Measurements from ENCODE around the gene ADGRL3. TPM values are rescaled to one million over a fixed set of nuclear protein-coding genes. Genes with fewer than 3 reads are reported as not detected.

ADGRL3 gene
- polyA plus RNA-seq, 2 donors: 0.12 to 0.20 TPM

DNA sequence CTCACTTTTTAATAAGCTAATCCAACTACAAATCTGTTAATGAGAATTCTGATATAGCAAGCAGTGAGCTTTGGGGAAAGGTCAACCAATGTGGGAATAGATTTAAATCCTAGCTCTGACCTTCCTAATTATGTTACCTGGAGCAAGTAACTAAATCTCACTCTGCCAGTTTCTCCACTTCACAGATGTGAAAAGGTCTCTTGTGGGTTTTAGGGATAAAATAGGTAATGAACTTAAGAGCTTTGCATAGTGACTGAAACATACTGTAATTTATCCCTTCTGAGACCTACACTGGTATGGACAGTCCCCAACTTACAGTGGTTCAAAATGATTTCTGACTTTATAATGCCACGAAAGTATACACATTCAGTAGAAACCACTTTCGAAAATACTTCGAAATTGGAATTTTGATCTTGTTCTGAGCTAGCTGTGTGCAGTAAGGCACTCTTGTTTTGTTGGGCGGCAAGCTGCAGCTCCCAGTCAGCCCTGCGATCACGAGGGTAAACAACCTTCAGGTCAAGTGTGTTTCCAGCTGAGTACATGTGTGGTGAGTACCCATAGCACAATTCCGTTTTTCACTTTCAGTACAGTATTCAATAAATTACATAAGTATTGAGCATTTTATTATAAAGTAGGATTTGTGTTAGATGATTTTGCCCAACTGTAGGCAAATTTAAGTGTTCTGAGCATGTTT lies 93.7 kb downstream of the ADGRL3 start:
- WGBS, 2 donors: 76 to 91% methylated on average over 7 of the region's 7 CpGs
- H3K4me1 ChIP-seq (ENCODE audit: control insufficient read depth in 2 of 2, insufficient read depth in 2 of 2, low read length in 1 of 2): peaks cover 0 to 2% of the 10 kb centered on the region in 2 donors
- H3K27ac ChIP-seq (ENCODE audit: low read depth in 2 of 2, low read length in 1 of 2): no peak overlapping the region
- no peaks in the 10 kb centered on the region for H3K36me3 ChIP-seq (ENCODE audit: control insufficient read depth in 2 of 2, insufficient read depth in 2 of 2, low read length in 1 of 2)
- H3K9me3 ChIP-seq (ENCODE audit: control insufficient read depth in 2 of 2, insufficient read depth in 1 of 2, low read depth in 1 of 2, low read length in 1 of 2): no peaks in the 10 kb centered on the region
- no peaks in the 10 kb centered on the region for H3K27me3 ChIP-seq (ENCODE audit: control insufficient read depth in 1 of 2, insufficient read depth in 2 of 2, low read length in 2 of 2)
- H3K4me3 ChIP-seq (ENCODE audit: low read depth in 1 of 2, low read length in 2 of 2): no peak overlapping the region

DNA sequence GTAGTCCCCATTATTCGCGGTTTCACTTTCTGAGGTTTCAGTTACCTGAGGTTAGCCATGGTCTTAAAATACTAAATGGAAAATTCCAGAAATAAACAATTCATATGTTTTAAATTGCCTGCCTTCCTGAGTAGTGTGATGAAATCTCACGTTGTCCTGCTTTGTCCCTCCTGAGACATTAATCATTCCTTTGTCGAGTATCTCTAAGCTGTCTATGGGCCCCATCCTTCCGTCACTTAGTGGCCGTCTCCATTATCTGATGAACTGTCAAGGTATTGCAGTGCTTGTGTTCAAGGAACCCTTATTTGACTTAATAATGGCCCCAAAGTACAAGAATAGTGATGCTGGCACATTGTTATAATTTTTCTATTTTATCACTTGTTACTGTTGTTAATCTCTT lies 94.8 kb downstream of the ADGRL3 start:
- Histone ChIP-seq H3K27me3 (ENCODE audit: control insufficient read depth in 1 of 2, insufficient read depth in 2 of 2, low read length in 2 of 2) (no peaks in the 10 kb centered on the region), H3K9me3 (ENCODE audit: control insufficient read depth in 2 of 2, insufficient read depth in 1 of 2, low read depth in 1 of 2, low read length in 1 of 2) (no peaks in the 10 kb centered on the region), H3K4me1 (ENCODE audit: control insufficient read depth in 2 of 2, insufficient read depth in 2 of 2, low read length in 1 of 2) (peaks cover 0 to 2% of the 10 kb centered on the region in 2 donors), H3K4me3 (ENCODE audit: low read depth in 1 of 2, low read length in 2 of 2) (no peak overlapping the region), H3K27ac (ENCODE audit: low read depth in 2 of 2, low read length in 1 of 2) (no peak overlapping the region), H3K36me3 (ENCODE audit: control insufficient read depth in 2 of 2, insufficient read depth in 2 of 2, low read length in 1 of 2) (no peaks in the 10 kb centered on the region)
- WGBS, 2 donors: 83 to 90% methylated on average over 6 of the region's 6 CpGs

DNA sequence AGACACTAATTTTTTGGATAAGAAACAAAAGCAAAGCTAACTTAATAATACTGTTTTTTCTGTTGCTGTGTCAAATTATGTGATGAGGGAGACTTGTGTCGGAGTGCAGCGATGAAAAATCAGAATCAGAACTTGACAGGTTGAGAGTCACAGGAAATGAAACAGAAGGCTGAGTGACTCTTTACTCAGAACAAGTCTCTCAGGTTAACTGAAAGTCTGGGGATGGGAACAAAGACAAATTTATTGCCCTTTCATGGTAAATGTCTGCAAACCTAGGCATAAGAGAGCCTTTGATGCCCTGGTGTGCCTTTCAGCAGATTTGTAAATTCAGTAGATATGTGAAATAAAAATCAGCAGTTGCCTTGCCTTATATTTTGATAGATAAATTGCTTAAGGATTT lies 96.0 kb downstream of the ADGRL3 start:
- no peak overlapping the region for H3K27ac ChIP-seq (ENCODE audit: low read depth in 2 of 2, low read length in 1 of 2)
- WGBS, 2 donors: 71 to 92% methylated on average over 2 of the region's 2 CpGs
- H3K27me3 ChIP-seq (ENCODE audit: control insufficient read depth in 1 of 2, insufficient read depth in 2 of 2, low read length in 2 of 2): no peaks in the 10 kb centered on the region

DNA sequence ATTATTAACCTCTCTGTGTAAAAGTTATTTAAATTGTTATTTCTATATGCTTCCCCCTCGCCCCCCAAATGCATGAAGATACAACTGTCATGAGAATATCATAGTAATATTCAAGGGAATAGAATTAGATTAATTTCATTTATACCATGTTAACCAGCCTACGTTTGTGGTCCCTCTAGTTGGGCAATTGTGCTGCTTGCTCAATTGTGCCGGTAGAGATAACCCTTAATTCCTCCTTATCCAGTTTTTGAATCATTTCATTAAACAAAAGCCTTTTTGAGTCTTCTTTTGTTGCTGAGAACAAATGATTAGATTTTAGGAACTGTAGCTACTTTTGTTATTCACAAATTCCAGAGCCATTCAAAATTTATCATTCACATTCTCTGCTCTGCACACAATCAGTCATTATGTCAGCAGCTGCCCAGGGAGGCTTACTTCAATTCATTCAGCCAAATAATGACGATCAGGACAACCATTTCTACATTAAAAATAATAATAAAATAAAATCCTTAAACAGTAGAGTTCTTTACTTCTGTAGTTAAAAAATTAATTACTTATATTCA lies 98.1 kb downstream of the ADGRL3 start:
- Histone ChIP-seq H3K4me3 (ENCODE audit: low read depth in 1 of 2, low read length in 2 of 2) (no peak overlapping the region), H3K4me1 (ENCODE audit: control insufficient read depth in 2 of 2, insufficient read depth in 2 of 2, low read length in 1 of 2) (peaks cover 0 to 2% of the 10 kb centered on the region in 2 donors), H3K27ac (ENCODE audit: low read depth in 2 of 2, low read length in 1 of 2) (no peak overlapping the region), H3K27me3 (ENCODE audit: control insufficient read depth in 1 of 2, insufficient read depth in 2 of 2, low read length in 2 of 2) (no peaks in the 10 kb centered on the region), H3K36me3 (ENCODE audit: control insufficient read depth in 2 of 2, insufficient read depth in 2 of 2, low read length in 1 of 2) (no peaks in the 10 kb centered on the region), H3K9me3 (ENCODE audit: control insufficient read depth in 2 of 2, insufficient read depth in 1 of 2, low read depth in 1 of 2, low read length in 1 of 2) (no peaks in the 10 kb centered on the region)
- WGBS, 2 donors: 51 to 62% methylated on average over 4 of the region's 4 CpGs

More for the DNA sequence above, 96.0 kb downstream of the ADGRL3 start:
- H3K36me3 ChIP-seq (ENCODE audit: control insufficient read depth in 2 of 2, insufficient read depth in 2 of 2, low read length in 1 of 2): no peaks in the 10 kb centered on the region
- no peak overlapping the region for H3K4me3 ChIP-seq (ENCODE audit: low read depth in 1 of 2, low read length in 2 of 2)
- no peaks in the 10 kb centered on the region for H3K9me3 ChIP-seq (ENCODE audit: control insufficient read depth in 2 of 2, insufficient read depth in 1 of 2, low read depth in 1 of 2, low read length in 1 of 2)
- peaks cover 0 to 2% of the 10 kb centered on the region in 2 donors for H3K4me1 ChIP-seq (ENCODE audit: control insufficient read depth in 2 of 2, insufficient read depth in 2 of 2, low read length in 1 of 2)

DNA sequence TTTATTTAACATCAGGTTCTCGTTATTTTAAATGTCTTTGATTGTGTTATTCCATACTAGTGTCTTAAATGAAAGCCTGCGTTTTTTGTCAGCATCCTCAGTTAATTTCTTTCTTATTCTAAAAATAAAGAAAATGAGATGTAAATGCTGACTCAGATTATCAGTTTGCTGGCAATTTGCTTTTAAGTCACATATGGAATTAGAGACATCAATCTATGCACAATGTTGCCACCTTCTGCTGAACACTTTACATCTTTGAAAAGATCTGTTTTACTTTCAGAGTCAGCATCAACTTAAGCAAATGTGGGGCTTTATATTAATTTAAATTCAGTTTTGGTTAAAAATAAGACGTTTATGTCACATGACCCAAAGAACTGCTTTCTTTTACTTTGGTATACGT lies 99.2 kb downstream of the ADGRL3 start:
- Histone ChIP-seq H3K4me1 (ENCODE audit: control insufficient read depth in 2 of 2, insufficient read depth in 2 of 2, low read length in 1 of 2) (no peaks in the 10 kb centered on the region), H3K27me3 (ENCODE audit: control insufficient read depth in 1 of 2, insufficient read depth in 2 of 2, low read length in 2 of 2) (no peaks in the 10 kb centered on the region), H3K9me3 (ENCODE audit: control insufficient read depth in 2 of 2, insufficient read depth in 1 of 2, low read depth in 1 of 2, low read length in 1 of 2) (no peaks in the 10 kb centered on the region), H3K27ac (ENCODE audit: low read depth in 2 of 2, low read length in 1 of 2) (no peak overlapping the region), H3K4me3 (ENCODE audit: low read depth in 1 of 2, low read length in 2 of 2) (no peak overlapping the region), H3K36me3 (ENCODE audit: control insufficient read depth in 2 of 2, insufficient read depth in 2 of 2, low read length in 1 of 2) (no peaks in the 10 kb centered on the region)
- 71 to 78% methylated on average over 4 of the region's 4 CpGs for WGBS, 2 donors

- Histone ChIP-seq H3K27ac (ENCODE audit: low read depth in 2 of 2, low read length in 1 of 2) (no peak overlapping the region), H3K27me3 (ENCODE audit: control insufficient read depth in 1 of 2, insufficient read depth in 2 of 2, low read length in 2 of 2) (no peaks in the 10 kb centered on the region), H3K4me3 (ENCODE audit: low read depth in 1 of 2, low read length in 2 of 2) (no peak overlapping the region), H3K4me1 (ENCODE audit: control insufficient read depth in 2 of 2, insufficient read depth in 2 of 2, low read length in 1 of 2) (no peaks in the 10 kb centered on the region), H3K9me3 (ENCODE audit: control insufficient read depth in 2 of 2, insufficient read depth in 1 of 2, low read depth in 1 of 2, low read length in 1 of 2) (no peaks in the 10 kb centered on the region), H3K36me3 (ENCODE audit: control insufficient read depth in 2 of 2, insufficient read depth in 2 of 2, low read length in 1 of 2) (no peaks in the 10 kb centered on the region)
- WGBS, 2 donors: 75 to 88% methylated on average over 2 of the region's 2 CpGs
Measured at GRCh38 chr4:61300266-61300844, 100.2 kb downstream of the ADGRL3 start.

GRCh38 chr4:61301271-61301670 lies 101.1 kb downstream of the ADGRL3 start:
- Histone ChIP-seq H3K9me3 (ENCODE audit: control insufficient read depth in 2 of 2, insufficient read depth in 1 of 2, low read depth in 1 of 2, low read length in 1 of 2) (no peaks in the 10 kb centered on the region), H3K27ac (ENCODE audit: low read depth in 2 of 2, low read length in 1 of 2) (no peak overlapping the region), H3K4me3 (ENCODE audit: low read depth in 1 of 2, low read length in 2 of 2) (no peak overlapping the region), H3K4me1 (ENCODE audit: control insufficient read depth in 2 of 2, insufficient read depth in 2 of 2, low read length in 1 of 2) (no peaks in the 10 kb centered on the region), H3K36me3 (ENCODE audit: control insufficient read depth in 2 of 2, insufficient read depth in 2 of 2, low read length in 1 of 2) (no peaks in the 10 kb centered on the region), H3K27me3 (ENCODE audit: control insufficient read depth in 1 of 2, insufficient read depth in 2 of 2, low read length in 2 of 2) (no peaks in the 10 kb centered on the region)
- 37 to 38% methylated on average over 3 of the region's 3 CpGs for WGBS, 2 donors

DNA sequence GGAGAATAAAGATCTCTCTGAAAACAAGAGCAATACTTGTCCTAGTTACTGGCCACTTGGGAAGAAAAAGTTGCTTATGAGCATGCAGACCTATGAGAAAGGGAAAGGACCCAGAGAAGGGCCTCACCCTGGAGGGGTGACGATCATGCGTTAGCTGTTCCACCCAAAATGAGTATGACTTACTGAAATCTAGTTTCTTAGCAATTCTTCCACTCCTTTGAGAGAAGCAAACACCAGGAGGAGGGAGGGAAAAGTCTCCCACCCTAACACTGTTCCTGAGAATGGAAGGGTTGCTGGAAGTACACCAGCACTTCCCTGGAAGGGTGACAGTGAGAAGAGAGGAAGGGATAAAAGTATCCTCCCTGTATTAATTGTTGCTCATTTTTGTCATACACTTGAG lies 107.9 kb downstream of the ADGRL3 start:
- no peaks in the 10 kb centered on the region for H3K4me1 ChIP-seq (ENCODE audit: control insufficient read depth in 2 of 2, insufficient read depth in 2 of 2, low read length in 1 of 2)
- no peaks in the 10 kb centered on the region for H3K36me3 ChIP-seq (ENCODE audit: control insufficient read depth in 2 of 2, insufficient read depth in 2 of 2, low read length in 1 of 2)
- no peak overlapping the region for H3K27ac ChIP-seq (ENCODE audit: low read depth in 2 of 2, low read length in 1 of 2)
- no peaks in the 10 kb centered on the region for H3K9me3 ChIP-seq (ENCODE audit: control insufficient read depth in 2 of 2, insufficient read depth in 1 of 2, low read depth in 1 of 2, low read length in 1 of 2)
- H3K27me3 ChIP-seq (ENCODE audit: control insufficient read depth in 1 of 2, insufficient read depth in 2 of 2, low read length in 2 of 2): no peaks in the 10 kb centered on the region
- H3K4me3 ChIP-seq (ENCODE audit: low read depth in 1 of 2, low read length in 2 of 2): no peak overlapping the region
- 89 to 98% methylated on average over 2 of the region's 2 CpGs for WGBS, 2 donors

DNA sequence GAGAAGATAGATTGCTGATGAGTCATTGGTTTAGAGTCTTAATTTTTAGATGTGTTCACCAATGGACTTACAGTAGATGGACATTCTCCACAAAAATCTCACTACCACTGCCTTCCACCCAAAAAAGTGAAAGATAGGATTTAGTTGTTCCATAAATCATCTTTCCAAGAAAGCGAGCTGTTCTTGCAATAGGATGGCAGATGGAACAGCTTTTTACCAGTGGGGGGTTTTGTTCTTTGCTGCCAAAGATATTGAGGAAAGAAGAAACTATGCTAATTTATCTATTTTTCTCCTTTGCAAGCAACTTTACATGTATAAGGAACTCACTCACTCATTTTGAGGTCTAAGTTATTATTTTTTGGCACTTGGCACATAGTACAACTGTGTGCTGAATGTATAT lies 109.5 kb downstream of the ADGRL3 start:
- 85 to 93% methylated on average over 1 of the region's 1 CpG for WGBS, 2 donors
- no peaks in the 10 kb centered on the region for H3K27me3 ChIP-seq (ENCODE audit: control insufficient read depth in 1 of 2, insufficient read depth in 2 of 2, low read length in 2 of 2)
- no peaks in the 10 kb centered on the region for H3K36me3 ChIP-seq (ENCODE audit: control insufficient read depth in 2 of 2, insufficient read depth in 2 of 2, low read length in 1 of 2)
- H3K4me3 ChIP-seq (ENCODE audit: low read depth in 1 of 2, low read length in 2 of 2): no peak overlapping the region
- H3K4me1 ChIP-seq (ENCODE audit: control insufficient read depth in 2 of 2, insufficient read depth in 2 of 2, low read length in 1 of 2): no peaks in the 10 kb centered on the region
- H3K27ac ChIP-seq (ENCODE audit: low read depth in 2 of 2, low read length in 1 of 2): no peak overlapping the region
- no peaks in the 10 kb centered on the region for H3K9me3 ChIP-seq (ENCODE audit: control insufficient read depth in 2 of 2, insufficient read depth in 1 of 2, low read depth in 1 of 2, low read length in 1 of 2)

DNA sequence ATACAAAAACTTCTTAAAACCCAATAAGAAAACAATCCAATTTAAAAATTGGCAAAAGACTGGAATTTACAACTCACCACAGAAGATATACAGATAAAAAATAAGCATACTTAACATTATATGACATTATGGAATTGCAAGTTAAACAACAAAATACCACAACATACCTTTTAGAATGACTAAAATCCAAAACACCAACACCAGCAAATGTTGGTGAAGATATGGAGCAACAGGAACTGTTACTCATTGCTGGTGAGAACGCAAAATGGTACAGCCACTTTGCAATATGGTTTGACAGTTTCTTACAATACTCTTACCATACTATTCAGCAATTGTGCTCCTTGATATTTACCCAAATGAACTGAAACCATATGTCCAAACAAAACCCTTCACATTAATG lies 112.4 kb downstream of the ADGRL3 start:
- Histone ChIP-seq H3K4me3 (ENCODE audit: low read depth in 1 of 2, low read length in 2 of 2) (no peak overlapping the region), H3K4me1 (ENCODE audit: control insufficient read depth in 2 of 2, insufficient read depth in 2 of 2, low read length in 1 of 2) (no peaks in the 10 kb centered on the region), H3K27ac (ENCODE audit: low read depth in 2 of 2, low read length in 1 of 2) (no peak overlapping the region), H3K27me3 (ENCODE audit: control insufficient read depth in 1 of 2, insufficient read depth in 2 of 2, low read length in 2 of 2) (no peaks in the 10 kb centered on the region), H3K9me3 (ENCODE audit: control insufficient read depth in 2 of 2, insufficient read depth in 1 of 2, low read depth in 1 of 2, low read length in 1 of 2) (no peaks in the 10 kb centered on the region), H3K36me3 (ENCODE audit: control insufficient read depth in 2 of 2, insufficient read depth in 2 of 2, low read length in 1 of 2) (no peaks in the 10 kb centered on the region)
- 92 to 95% methylated on average over 1 of the region's 1 CpG for WGBS, 2 donors
